ENCODE measurements around the gene CSNK1E.

CSNK1E gene

DNA sequence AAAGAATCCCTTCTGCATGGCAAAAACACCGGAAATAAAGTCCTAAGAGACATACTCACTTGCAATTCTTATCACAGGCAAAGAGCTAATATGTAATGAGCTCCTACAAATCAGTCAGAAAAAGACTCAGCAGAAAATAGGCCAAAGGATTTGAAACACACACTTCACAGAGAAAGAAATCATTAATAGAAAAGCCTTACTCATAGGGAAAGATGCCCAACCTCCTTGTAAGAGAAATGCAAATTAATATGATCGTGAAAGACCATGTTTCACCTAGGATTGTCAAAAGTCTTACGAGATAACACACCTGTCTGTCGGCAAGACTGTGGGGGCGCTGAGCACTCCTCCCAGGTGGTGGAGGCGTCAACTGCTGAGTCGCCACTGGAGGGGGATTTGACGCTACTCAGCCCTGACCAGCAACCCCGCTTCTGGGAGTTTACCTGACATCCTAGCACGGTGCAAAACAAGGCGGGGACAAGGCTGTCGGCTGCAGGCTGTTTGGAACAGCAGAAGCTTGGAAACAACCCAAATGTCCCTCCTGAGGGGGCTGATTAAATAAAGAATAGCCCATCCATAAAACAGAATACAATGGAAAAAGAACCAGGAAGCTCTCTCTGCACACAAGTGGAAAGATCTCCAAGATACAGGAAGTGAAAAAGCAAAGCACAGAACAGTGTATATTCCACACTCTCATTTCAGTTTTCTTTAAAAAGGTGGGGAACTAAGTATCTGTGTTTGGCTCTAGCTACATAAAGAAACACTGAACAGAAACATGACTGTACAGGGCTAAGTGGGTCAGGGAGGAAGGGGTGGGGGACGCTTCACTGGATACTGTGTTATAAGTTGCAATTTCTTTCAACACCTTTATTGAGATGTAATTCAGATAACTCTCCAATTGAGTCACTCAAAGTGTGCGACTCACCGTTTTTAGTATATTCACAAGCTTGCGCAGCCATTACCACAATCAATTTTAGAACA, 11.5 kb downstream of the CSNK1E start:
- Mint-ChIP-seq H3K27ac (peak overlapping the region; percentile 63), H3K36me3 (ENCODE audit: low read depth) (peaks cover 18% of the 10 kb centered on the region), H3K4me3 (peak overlapping the region; percentile 45), H3K9me3 (no peaks in the 10 kb centered on the region), H3K4me1 (ENCODE audit: low read depth) (peaks cover 18% of the 10 kb centered on the region), H3K27me3 (ENCODE audit: low read depth) (no peaks in the 10 kb centered on the region)
- DNase-seq (ENCODE audit: low spot score) = no peak

GRCh38 chr22:38304526-38304925, 12.7 kb downstream of the CSNK1E start:
- no peak for DNase-seq (ENCODE audit: low spot score)
- H3K9me3 Mint-ChIP-seq = no peaks in the 10 kb centered on the region
- peaks cover 20% of the 10 kb centered on the region for H3K36me3 Mint-ChIP-seq (ENCODE audit: low read depth)
- no peaks in the 10 kb centered on the region for H3K27me3 Mint-ChIP-seq (ENCODE audit: low read depth)
- H3K4me1 Mint-ChIP-seq (ENCODE audit: low read depth) = peaks cover 15% of the 10 kb centered on the region
- no peak overlapping the region for H3K27ac Mint-ChIP-seq
- no peak overlapping the region for H3K4me3 Mint-ChIP-seq

DNA sequence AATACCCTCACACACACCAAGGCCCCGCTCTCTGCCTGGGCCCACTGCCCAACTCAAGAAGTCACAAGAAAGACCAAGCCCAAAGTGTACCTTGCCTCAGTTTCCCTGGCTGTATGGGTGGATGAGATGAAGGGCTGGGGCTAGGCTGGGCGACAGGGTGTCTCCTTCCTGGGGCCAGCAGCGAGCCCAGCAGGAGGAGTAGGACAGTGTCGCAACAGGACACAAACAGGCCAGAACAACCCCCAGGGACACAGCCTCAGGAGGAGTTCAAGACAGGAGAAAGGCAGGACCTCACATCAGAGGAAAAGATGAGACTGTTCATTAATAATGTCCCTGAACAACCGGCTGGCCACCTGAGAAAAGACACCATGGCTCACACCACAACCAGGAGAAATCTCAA, 13.3 kb downstream of the CSNK1E start:
- Mint-ChIP-seq H3K4me1 (ENCODE audit: low read depth) (peaks cover 15% of the 10 kb centered on the region), H3K36me3 (ENCODE audit: low read depth) (peaks cover 22% of the 10 kb centered on the region), H3K27ac (peak overlapping the region; percentile 10), H3K27me3 (ENCODE audit: low read depth) (no peaks in the 10 kb centered on the region), H3K4me3 (no peak overlapping the region), H3K9me3 (no peaks in the 10 kb centered on the region)
- no peak for DNase-seq (ENCODE audit: low spot score)

DNA sequence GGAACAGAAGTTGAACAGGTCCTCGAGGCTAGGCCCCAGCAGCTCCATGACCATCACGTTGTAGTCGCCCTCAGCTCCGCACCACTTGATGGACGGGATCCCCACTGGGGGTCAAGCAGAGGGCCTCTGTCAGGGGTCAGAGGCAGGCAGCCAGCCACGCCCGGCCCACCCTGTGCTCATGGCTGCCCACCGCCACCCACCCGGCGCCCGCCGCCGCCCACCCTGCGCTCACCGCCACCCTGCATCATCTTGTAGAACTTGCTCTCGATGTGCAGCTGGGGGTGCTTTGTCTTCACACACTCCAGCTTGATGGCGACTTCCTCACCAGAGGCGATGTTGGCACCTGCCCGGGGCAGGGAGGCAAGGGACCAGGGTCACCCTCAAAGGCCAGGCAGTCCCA, 14.3 kb downstream of the CSNK1E start:
- H3K36me3 Mint-ChIP-seq (ENCODE audit: low read depth) = peaks cover 25% of the 10 kb centered on the region
- H3K4me3 Mint-ChIP-seq = no peak overlapping the region
- H3K9me3 Mint-ChIP-seq = no peaks in the 10 kb centered on the region
- H3K27me3 Mint-ChIP-seq (ENCODE audit: low read depth) = no peaks in the 10 kb centered on the region
- no peak overlapping the region for H3K27ac Mint-ChIP-seq
- H3K4me1 Mint-ChIP-seq (ENCODE audit: low read depth) = peaks cover 12% of the 10 kb centered on the region
- DNase-seq (ENCODE audit: low spot score) = no peak

GRCh38 chr22:38300946-38301345, 16.3 kb downstream of the CSNK1E start:
- no peak overlapping the region for H3K4me3 Mint-ChIP-seq
- H3K4me1 Mint-ChIP-seq (ENCODE audit: low read depth) = peaks cover 7% of the 10 kb centered on the region
- peaks cover 26% of the 10 kb centered on the region for H3K36me3 Mint-ChIP-seq (ENCODE audit: low read depth)
- H3K9me3 Mint-ChIP-seq = no peaks in the 10 kb centered on the region
- no peak for DNase-seq (ENCODE audit: low spot score)
- no peak overlapping the region for H3K27ac Mint-ChIP-seq
- H3K27me3 Mint-ChIP-seq (ENCODE audit: low read depth) = no peaks in the 10 kb centered on the region

DNA sequence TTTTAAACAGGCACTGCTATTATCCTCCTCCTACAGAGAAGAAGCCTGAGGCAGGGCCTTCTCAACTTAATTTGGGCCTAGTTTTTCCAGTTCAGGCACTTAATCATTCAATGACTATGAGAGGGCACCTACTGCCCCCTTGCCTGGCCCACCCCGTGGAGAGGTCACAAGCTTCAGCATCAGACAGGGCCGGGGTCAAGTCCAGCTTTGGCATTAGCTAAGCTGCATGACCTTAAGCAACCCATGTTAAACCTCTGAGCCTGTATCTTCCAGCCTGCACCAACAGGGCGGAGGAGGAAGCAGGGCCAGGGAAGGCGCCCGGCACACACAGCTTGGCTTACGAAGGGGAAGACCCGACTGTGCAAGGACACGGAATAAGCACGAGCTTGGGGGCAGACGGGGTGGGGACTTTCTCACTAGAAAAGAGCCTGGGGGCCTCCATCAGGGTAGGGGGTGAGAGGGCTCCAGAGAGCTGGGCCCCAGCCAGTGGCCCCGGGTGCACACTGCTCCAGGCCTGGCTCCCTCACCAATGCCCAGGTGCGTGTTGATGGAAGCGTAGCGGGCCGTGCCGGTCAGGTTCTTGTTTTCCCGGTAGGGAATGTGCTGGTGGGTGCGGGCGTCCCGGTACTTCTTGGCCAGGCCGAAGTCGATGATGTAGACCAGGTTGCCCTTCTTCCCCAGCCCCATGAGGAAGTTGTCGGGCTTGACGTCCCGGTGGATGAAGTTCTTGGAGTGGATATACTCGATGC, 16.9 kb downstream of the CSNK1E start:
- Mint-ChIP-seq H3K4me1 (ENCODE audit: low read depth) (peaks cover 2% of the 10 kb centered on the region), H3K9me3 (no peaks in the 10 kb centered on the region), H3K27ac (no peak overlapping the region), H3K27me3 (ENCODE audit: low read depth) (no peaks in the 10 kb centered on the region), H3K36me3 (ENCODE audit: low read depth) (peaks cover 26% of the 10 kb centered on the region), H3K4me3 (no peak overlapping the region)
- no peak for DNase-seq (ENCODE audit: low spot score)

- no peak overlapping the region for H3K4me3 Mint-ChIP-seq
- H3K36me3 Mint-ChIP-seq (ENCODE audit: low read depth) = peaks cover 26% of the 10 kb centered on the region
- no peak overlapping the region for H3K27ac Mint-ChIP-seq
Measured at GRCh38 chr22:38299770-38300102, 17.5 kb downstream of the CSNK1E start.

GRCh38 chr22:38298312-38299005, 18.8 kb downstream of the CSNK1E start:
- Mint-ChIP-seq H3K27ac (no peak overlapping the region), H3K27me3 (ENCODE audit: low read depth) (no peaks in the 10 kb centered on the region), H3K9me3 (no peaks in the 10 kb centered on the region), H3K36me3 (ENCODE audit: low read depth) (peaks cover 22% of the 10 kb centered on the region), H3K4me1 (ENCODE audit: low read depth) (no peaks in the 10 kb centered on the region), H3K4me3 (no peak overlapping the region)
- DNase-seq (ENCODE audit: low spot score) = no peak

More at GRCh38 chr22:38299770-38300102, 17.5 kb downstream of the CSNK1E start:
- H3K9me3 Mint-ChIP-seq = no peaks in the 10 kb centered on the region
- no peak for DNase-seq (ENCODE audit: low spot score)
- H3K4me1 Mint-ChIP-seq (ENCODE audit: low read depth) = no peaks in the 10 kb centered on the region
- H3K27me3 Mint-ChIP-seq (ENCODE audit: low read depth) = no peaks in the 10 kb centered on the region

DNA sequence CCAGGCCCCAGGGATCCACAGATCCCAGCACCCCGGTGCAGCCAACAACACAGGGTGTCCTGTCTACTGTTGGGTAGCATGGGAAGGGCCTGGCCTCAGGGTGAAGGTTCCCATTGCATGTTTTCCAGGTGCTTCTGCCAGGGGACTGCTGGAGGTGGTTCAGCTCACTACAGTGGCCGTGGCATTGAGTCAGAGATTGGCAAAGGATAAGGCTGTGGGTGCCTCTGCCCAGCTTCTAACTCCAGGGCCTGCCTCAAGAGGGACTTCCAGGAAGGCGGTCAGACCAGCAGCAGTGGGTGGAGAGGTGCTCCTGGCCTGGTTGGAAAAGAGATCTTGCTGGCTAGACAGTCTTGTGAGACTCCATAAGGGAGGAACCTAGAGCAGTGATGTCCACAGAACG, 20.9 kb downstream of the CSNK1E start:
- no peak overlapping the region for H3K27ac Mint-ChIP-seq
- no peak for DNase-seq (ENCODE audit: low spot score)
- no peaks in the 10 kb centered on the region for H3K4me1 Mint-ChIP-seq (ENCODE audit: low read depth)
- no peaks in the 10 kb centered on the region for H3K9me3 Mint-ChIP-seq
- no peak overlapping the region for H3K4me3 Mint-ChIP-seq
- H3K27me3 Mint-ChIP-seq (ENCODE audit: low read depth) = no peaks in the 10 kb centered on the region
- peaks cover 16% of the 10 kb centered on the region for H3K36me3 Mint-ChIP-seq (ENCODE audit: low read depth)

- Mint-ChIP-seq H3K27me3 (ENCODE audit: low read depth) (no peaks in the 10 kb centered on the region), H3K4me1 (ENCODE audit: low read depth) (no peaks in the 10 kb centered on the region), H3K36me3 (ENCODE audit: low read depth) (peaks cover 16% of the 10 kb centered on the region), H3K4me3 (no peak overlapping the region), H3K9me3 (no peaks in the 10 kb centered on the region), H3K27ac (no peak overlapping the region)
- DNase-seq (ENCODE audit: low spot score) = no peak
Measured at GRCh38 chr22:38295863-38296262, 21.4 kb downstream of the CSNK1E start.

GRCh38 chr22:38295339-38295738, 21.9 kb downstream of the CSNK1E start:
- Mint-ChIP-seq H3K4me1 (ENCODE audit: low read depth) (no peaks in the 10 kb centered on the region), H3K36me3 (ENCODE audit: low read depth) (peaks cover 14% of the 10 kb centered on the region), H3K9me3 (no peaks in the 10 kb centered on the region), H3K27ac (no peak overlapping the region), H3K4me3 (no peak overlapping the region), H3K27me3 (ENCODE audit: low read depth) (no peaks in the 10 kb centered on the region)
- no peak for DNase-seq (ENCODE audit: low spot score)

GRCh38 chr22:38294193-38294592, 23.0 kb downstream of the CSNK1E start:
- H3K4me3 Mint-ChIP-seq = no peak overlapping the region
- no peak for DNase-seq (ENCODE audit: low spot score)
- no peak overlapping the region for H3K27ac Mint-ChIP-seq
- H3K9me3 Mint-ChIP-seq = no peaks in the 10 kb centered on the region
- no peaks in the 10 kb centered on the region for H3K27me3 Mint-ChIP-seq (ENCODE audit: low read depth)
- H3K36me3 Mint-ChIP-seq (ENCODE audit: low read depth) = peaks cover 13% of the 10 kb centered on the region
- H3K4me1 Mint-ChIP-seq (ENCODE audit: low read depth) = no peaks in the 10 kb centered on the region

DNA sequence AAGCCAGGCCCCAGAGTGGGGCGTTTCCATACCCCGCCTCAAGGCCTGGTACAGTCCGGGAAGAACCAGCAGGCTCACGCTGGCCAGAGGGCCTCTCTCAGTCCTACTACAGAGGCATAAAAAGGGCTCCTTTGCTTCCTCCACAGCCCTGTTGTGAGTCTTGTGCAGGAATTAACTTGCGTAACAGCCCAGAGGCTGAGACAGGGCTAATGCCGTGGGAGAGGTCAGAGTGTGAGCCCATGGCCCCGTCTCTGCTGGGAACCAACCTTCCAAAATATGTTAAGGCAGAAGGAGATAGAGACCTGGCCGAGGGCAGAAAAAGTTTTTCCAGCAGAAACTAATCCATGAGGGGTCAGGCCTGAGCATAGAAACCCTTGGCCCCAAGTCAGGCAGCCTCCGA, 24.5 kb downstream of the CSNK1E start:
- DNase-seq (ENCODE audit: low spot score) = no peak
- Mint-ChIP-seq H3K9me3 (no peaks in the 10 kb centered on the region), H3K27me3 (ENCODE audit: low read depth) (no peaks in the 10 kb centered on the region), H3K4me3 (no peak overlapping the region), H3K4me1 (ENCODE audit: low read depth) (no peaks in the 10 kb centered on the region), H3K27ac (no peak overlapping the region), H3K36me3 (ENCODE audit: low read depth) (peaks cover 6% of the 10 kb centered on the region)
